ENCODE data around the gene LRMDA.

- TF ChIP-seq EED (CRISPR knock-in tag; IDR thresholded peaks at IDR 0.05) (no peak), FOXA1 (IDR thresholded peaks at IDR 0.05) (no peak), FOXA1 (CRISPR knock-in tag; IDR thresholded peaks at IDR 0.05) (no peak), ZNF615 (CRISPR knock-in tag; IDR thresholded peaks at IDR 0.05; ENCODE audit: borderline replicate concordance) (no peak), MTF1 (CRISPR knock-in tag; IDR thresholded peaks at IDR 0.05) (no peak)
These were observed 446.5 kb downstream of the LRMDA start for GRCh38 chr10:75877877-75878276.

Data from HepG2 (cell line).